Upper lobe of right lung (tissue), 1 donor: ENCODE results near the gene SPEN. TPM values are rescaled to one million over a fixed set of nuclear protein-coding genes. Genes with fewer than 3 reads are reported as not detected.

Source experiments
- ATAC-seq: fragments of 200-7000 bp; cut with Tn5 transposase; one replicate; pipeline ENCODE4 v1.9.1; 2020; ENCODE audit warnings: mild to moderate bottlenecking, moderate library complexity
- DNase-seq: peaks from one replicate; pipeline ENCODE4 v3.0.0-alpha.2; 2020
- H3K27ac ChIP-seq: fragments of 200-600 bp; one replicate; pipeline ENCODE4 v1.8.0; 2022
- H3K27me3 ChIP-seq: fragments of 200-600 bp; one replicate; pipeline ENCODE4 v1.8.0; 2022; ENCODE audit warnings: mild to moderate bottlenecking
- H3K36me3 ChIP-seq: fragments of 200-600 bp; one replicate; pipeline ENCODE4 v1.8.0; 2022
- H3K4me1 ChIP-seq: fragments of 200-600 bp; one replicate; pipeline ENCODE4 v1.8.0; 2022
- H3K4me3 ChIP-seq: fragments of 200-600 bp; one replicate; pipeline ENCODE4 v1.8.0; 2022; ENCODE audit warnings: mild to moderate bottlenecking
- H3K9me3 ChIP-seq: fragments of 200-600 bp; one replicate; pipeline ENCODE4 v1.8.0; 2022
- intact Hi-C: fragments of 100-400 bp; cut with DNase I; formaldehyde crosslinking; loops from one replicate; pipeline ENCODE4 v1.11.0; 2022
- total RNA-seq: library from RNA; stranded (reverse); fragmentation: NEBNext Ultra II Directional; extraction: Animal tissue kit (Norgen Biotek cat#: 25700); gene quantifications from one replicate; pipeline ENCODE4 v1.2.1, GENCODE V29; 2021
- TF ChIP-seq, protein P1 (sequence below): fragments of 200-600 bp; IDR thresholded peaks from one replicate; pipeline ENCODE4 v1.8.0; 2022; ENCODE audit warnings: antibody characterized with exemption
- donor health status: DM: no; HTN: yes; CAD: no; lungs with severe emphysema.

The SPEN gene
- total RNA-seq, 1 donor from 2014 or later: 53.1 TPM

DNA sequence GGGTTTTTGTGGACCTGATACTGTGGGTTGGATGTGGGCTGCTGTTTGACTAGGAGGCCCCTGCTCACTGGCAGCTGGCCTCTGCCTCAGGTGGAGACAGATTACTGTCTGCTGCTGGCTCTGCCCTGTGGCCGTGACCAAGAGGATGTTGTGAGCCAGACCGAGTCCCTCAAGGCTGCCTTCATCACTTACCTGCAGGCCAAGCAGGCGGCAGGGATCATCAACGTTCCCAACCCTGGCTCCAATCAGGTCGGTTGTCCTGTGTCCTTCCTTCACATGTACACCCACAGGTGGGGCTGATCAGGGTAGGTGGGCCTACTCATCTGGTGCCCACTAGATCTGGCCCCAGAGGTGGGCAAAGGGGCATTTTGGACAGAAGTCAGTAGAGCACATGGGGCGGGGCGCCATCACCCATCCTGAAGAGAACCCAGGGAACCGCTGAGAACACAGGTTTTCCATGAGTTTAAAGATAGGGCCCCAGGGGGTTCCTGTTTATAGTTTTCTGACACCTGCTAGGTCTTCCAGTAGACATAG, 91.2 kb downstream of the SPEN start:
- intact Hi-C loops: no loop called here
- H3K27me3 ChIP-seq: no peaks in the 10 kb centered on the region

DNA sequence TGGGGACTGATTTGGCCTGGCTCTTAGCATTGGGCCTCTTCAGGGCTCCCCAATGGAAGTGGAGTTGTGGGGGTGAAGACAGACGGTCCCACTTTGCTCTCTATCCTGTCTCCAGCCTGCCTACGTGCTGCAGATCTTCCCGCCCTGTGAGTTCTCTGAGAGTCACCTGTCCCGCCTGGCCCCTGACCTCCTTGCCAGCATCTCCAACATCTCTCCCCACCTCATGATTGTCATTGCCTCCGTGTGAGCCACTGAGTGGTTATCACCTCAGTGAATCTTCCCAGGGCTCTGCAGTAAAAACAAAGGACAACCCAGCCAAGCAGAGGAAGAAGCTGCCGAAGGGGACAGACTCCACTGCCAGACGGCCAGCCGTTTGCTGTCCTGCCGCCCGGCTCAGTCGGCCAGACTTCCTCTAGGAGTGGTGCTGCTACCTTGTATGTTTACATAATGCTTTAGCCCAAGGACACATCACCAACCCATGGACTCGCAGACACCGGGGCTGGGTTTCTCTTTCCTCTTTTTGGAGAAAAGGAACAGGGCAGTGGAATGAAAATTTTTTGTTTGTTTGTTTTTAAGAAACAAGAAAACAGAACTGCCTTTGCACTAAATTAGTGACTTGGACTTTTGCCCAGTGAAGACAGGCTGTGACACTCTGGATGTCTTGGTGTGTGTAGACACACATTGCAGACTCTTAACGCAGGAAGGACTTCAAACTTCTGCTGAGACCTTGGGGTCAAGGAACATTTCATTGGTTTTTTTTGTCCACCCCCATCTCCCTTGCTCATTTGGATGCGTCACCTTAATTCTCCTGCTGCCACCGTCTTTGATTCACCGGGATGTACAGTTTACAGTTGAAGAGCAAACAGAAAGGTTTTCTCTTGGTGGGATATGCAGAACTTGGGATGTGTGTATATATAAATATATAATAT, 91.9 kb downstream of the SPEN start:
- DNase-seq (no peak), ATAC-seq (peak; percentile 55)
- Histone ChIP-seq H3K27me3 (no peaks in the 10 kb centered on the region), H3K9me3 (no peaks in the 10 kb centered on the region), H3K27ac (peak overlapping the region; percentile 65), H3K4me1 (peaks cover 14% of the 10 kb centered on the region), H3K36me3 (peaks cover 98% of the 10 kb centered on the region), H3K4me3 (no peak overlapping the region)
- intact Hi-C loops: no loop called here
- TF ChIP-seq, protein P1, sequence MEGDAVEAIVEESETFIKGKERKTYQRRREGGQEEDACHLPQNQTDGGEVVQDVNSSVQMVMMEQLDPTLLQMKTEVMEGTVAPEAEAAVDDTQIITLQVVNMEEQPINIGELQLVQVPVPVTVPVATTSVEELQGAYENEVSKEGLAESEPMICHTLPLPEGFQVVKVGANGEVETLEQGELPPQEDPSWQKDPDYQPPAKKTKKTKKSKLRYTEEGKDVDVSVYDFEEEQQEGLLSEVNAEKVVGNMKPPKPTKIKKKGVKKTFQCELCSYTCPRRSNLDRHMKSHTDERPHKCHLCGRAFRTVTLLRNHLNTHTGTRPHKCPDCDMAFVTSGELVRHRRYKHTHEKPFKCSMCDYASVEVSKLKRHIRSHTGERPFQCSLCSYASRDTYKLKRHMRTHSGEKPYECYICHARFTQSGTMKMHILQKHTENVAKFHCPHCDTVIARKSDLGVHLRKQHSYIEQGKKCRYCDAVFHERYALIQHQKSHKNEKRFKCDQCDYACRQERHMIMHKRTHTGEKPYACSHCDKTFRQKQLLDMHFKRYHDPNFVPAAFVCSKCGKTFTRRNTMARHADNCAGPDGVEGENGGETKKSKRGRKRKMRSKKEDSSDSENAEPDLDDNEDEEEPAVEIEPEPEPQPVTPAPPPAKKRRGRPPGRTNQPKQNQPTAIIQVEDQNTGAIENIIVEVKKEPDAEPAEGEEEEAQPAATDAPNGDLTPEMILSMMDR: no peak

More for the DNA sequence above, 91.2 kb downstream of the SPEN start:
- TF ChIP-seq, protein P1: no peak
- Histone ChIP-seq H3K9me3 (no peaks in the 10 kb centered on the region), H3K4me1 (peaks cover 14% of the 10 kb centered on the region), H3K4me3 (no peak overlapping the region), H3K27ac (peak overlapping the region; percentile 65), H3K36me3 (peaks cover 98% of the 10 kb centered on the region)
- ATAC-seq (no peak), DNase-seq (no peak)

DNA sequence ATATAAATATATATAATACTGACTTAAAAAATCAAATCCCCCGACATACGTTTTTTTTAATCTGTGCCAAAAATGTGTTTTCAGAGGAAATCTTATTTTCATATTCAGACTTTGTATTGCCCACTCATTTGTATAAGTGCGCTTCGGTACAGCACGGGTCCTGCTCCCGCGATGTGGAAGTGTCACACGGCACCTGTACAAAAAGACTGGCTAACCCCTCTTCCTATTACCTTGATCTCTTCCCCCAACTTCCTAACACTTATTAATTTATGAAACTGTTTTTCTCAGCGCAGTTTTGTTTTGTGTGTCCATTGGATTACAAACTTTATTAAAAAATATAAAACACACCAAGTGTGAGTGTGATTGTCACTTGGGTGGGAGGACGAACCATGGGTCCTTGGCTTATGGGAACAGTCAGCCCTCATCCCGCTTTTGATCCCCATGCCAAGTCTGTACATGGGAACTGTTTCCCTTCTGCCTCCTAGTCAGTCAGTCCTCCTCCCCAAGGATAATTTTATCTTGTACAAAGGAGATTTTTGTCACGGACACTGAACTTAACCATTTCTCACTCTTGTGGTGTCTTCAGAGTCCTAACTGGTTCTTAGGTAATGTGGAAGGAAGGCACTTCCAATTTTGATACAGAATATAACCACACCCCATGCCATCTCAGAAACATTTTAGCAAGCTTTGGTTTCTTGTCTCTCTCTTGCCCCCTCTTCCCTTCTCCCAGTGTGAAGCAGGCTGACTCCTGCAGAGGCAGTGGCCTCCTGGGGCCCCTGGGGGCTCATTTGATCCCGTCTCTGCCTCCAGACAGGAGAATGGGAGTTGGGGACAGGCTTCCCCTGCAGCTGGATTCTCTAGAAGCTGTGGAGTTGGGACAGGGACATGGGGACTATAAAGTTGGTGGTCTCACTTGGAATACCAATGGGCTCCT, 92.9 kb downstream of the SPEN start:
- ATAC-seq: no peak
- DNase-seq: peak; percentile 21
- no peaks in the 10 kb centered on the region for H3K9me3 ChIP-seq
- intact Hi-C loops: no loop called here
- TF ChIP-seq, protein P1: no peak
- no peaks in the 10 kb centered on the region for H3K27me3 ChIP-seq
- no peak overlapping the region for H3K4me3 ChIP-seq
- H3K36me3 ChIP-seq: peaks cover 97% of the 10 kb centered on the region
- H3K27ac ChIP-seq: peak overlapping the region; percentile 65
- H3K4me1 ChIP-seq: peaks cover 14% of the 10 kb centered on the region

DNA sequence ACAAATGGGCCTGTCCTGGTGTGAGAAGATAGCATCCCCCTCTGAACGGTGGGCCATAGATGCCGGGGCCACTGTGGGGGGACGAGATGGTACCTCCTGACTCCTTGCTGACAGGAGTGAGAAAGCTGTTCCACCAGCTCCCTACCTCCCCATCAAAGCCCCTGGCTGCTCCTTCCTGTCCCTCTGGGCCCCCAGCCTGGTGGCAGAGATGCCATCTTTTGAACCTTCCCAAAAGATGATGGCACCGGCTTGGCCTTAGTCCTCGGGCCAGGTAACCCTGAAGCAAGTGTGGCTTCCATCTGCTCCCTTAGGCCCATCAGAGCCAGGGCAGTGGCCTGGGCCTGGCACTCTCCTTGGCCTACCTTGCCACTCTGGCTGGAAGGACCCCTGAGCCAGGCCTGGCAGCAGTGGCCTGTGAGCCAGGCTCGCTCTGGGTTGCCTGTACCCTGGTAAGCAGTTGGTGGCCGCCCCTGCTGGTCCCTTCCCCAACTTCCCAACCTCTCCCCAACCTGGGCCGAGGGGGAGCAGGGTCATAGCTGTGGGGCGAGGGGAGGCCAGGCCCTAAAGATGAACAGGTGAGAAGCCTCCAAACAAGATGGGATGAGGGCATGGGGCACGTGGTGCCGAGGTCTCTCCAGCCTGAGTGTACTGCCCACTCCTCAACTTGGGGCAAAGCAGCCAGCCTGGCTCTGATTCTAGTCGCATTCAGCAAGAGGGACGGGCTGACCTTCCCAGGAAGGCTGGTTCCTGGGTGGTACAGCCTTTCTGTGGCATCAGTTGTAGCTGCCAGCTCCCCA, 93.7 kb downstream of the SPEN start:
- Histone ChIP-seq H3K27me3 (no peaks in the 10 kb centered on the region), H3K36me3 (peaks cover 98% of the 10 kb centered on the region), H3K27ac (no peak overlapping the region), H3K4me1 (peaks cover 14% of the 10 kb centered on the region), H3K4me3 (no peak overlapping the region), H3K9me3 (no peaks in the 10 kb centered on the region)
- no peak for ATAC-seq
- intact Hi-C loops: no loop called here
- TF ChIP-seq, protein P1: no peak
- peak; percentile 59 for DNase-seq
